K562 (cell line): ENCODE data around the gene NEURL1B. TPM values are rescaled to one million over a fixed set of nuclear protein-coding genes. Genes with fewer than 3 reads are reported as not detected.
A peak's percentile ranks its signal among the peaks of the same experiment; 100 is the strongest.

Source experiments
- polyA plus RNA-seq, 8 experiments: library from polyadenylated mRNA; depleted of rRNA in 4 of 8; stranded (reverse) in 5 of 8; unstranded in 3 of 8; fragments of >200 nt; fragmentation: Nextera tagmentation in 2 of 8; fragmentation: Illumina TruSeq in 1 of 8; extraction: Ambion mirVana in 2 of 8; extraction: Trizol in 1 of 8; gene quantifications; 2 replicates each; pipeline versions ENCODE4 v1.2.1 to v1.2.3, GENCODE V29; 2011 to 2014; ENCODE audit warnings: inconsistent platforms in 1 of 8, missing spikeins in 1 of 8
- total RNA-seq, 7 experiments: library from RNA; depleted of rRNA in 6 of 7; stranded (reverse); fragments of >200 nt in 6 of 7; fragmentation: Illumina TruSeq in 2 of 7; extraction: Trizol in 2 of 7; gene quantifications; 2 replicates each; pipeline versions ENCODE4 v1.2.1 to v1.2.3, GENCODE V29; 2011 to 2021; ENCODE audit warnings: low replicate concordance in 1 of 7
- TF ChIP-seq, protein P1 (sequence below), 2 experiments: fragments of 450-650 bp in 1 of 2; sonication (generic) in 1 of 2; formaldehyde crosslinking in 1 of 2; IDR thresholded peaks; 2 replicates each; pipeline versions ENCODE4 v1.7.1 to v1.9.0; 2016 to 2022; ENCODE audit warnings: inconsistent platforms in 1 of 2, mild to moderate bottlenecking in 1 of 2, missing genetic modification reagents in 1 of 2

NEURL1B gene
- total and polyA plus RNA-seq, 9 of the 15 experiments (the other 6 are each of a cell fraction or from before 2014, with no cell fraction given): 0.04 TPM; not detected in 8

- TF ChIP-seq, protein P1, sequence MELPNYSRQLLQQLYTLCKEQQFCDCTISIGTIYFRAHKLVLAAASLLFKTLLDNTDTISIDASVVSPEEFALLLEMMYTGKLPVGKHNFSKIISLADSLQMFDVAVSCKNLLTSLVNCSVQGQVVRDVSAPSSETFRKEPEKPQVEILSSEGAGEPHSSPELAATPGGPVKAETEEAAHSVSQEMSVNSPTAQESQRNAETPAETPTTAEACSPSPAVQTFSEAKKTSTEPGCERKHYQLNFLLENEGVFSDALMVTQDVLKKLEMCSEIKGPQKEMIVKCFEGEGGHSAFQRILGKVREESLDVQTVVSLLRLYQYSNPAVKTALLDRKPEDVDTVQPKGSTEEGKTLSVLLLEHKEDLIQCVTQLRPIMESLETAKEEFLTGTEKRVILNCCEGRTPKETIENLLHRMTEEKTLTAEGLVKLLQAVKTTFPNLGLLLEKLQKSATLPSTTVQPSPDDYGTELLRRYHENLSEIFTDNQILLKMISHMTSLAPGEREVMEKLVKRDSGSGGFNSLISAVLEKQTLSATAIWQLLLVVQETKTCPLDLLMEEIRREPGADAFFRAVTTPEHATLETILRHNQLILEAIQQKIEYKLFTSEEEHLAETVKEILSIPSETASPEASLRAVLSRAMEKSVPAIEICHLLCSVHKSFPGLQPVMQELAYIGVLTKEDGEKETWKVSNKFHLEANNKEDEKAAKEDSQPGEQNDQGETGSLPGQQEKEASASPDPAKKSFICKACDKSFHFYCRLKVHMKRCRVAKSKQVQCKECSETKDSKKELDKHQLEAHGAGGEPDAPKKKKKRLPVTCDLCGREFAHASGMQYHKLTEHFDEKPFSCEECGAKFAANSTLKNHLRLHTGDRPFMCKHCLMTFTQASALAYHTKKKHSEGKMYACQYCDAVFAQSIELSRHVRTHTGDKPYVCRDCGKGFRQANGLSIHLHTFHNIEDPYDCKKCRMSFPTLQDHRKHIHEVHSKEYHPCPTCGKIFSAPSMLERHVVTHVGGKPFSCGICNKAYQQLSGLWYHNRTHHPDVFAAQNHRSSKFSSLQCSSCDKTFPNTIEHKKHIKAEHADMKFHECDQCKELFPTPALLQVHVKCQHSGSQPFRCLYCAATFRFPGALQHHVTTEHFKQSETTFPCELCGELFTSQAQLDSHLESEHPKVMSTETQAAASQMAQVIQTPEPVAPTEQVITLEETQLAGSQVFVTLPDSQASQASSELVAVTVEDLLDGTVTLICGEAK (IDR thresholded peaks at IDR 0.05): peak; percentile 94
- TF ChIP-seq, protein P1 (CRISPR knock-in tag; IDR thresholded peaks at IDR 0.05): peak; percentile 86
Observed at GRCh38 chr5:172705576-172706084, 64.6 kb downstream of the NEURL1B start (continued).
